Panc1 (cell line): Measurements from ENCODE around the gene THEM5. TPM values are rescaled to one million over a fixed set of nuclear protein-coding genes. Genes with fewer than 3 reads are reported as not detected.

ENCODE experiments used
- ATAC-seq: fragments of 200-7000 bp; cut with Tn5 transposase; 2 replicates; pipeline ENCODE4 v1.9.1; 2020; ENCODE audit warnings: mild to moderate bottlenecking, moderate library complexity
- BruUV-seq: library from RNA; stranded (reverse); fragments of 400-500 nt; replicated peaks from 2 replicates; lab custom pipeline; 2021; lab: Mats Ljungman, UMichigan
- CTCF ChIA-PET: fragments of 300-600 bp; sonication (Branson Sonifier 250); formaldehyde crosslinking; loops from one replicate; lab custom pipeline; 2022; ENCODE audit warnings: antibody characterized with exemption; lab: Charles Lee
- POLR2A ChIA-PET: fragments of 300-600 bp; sonication (Branson Sonifier 250); formaldehyde crosslinking; loops from one replicate; lab custom pipeline; 2022; ENCODE audit warnings: antibody characterized with exemption; lab: Charles Lee
- DNase-seq: peaks from one replicate; pipeline ENCODE4 v3.0.0-alpha.2; 2010; ENCODE audit warnings: low read depth, low spot score
- H3K27ac ChIP-seq: 2 replicates; pipeline ENCODE4 v1.5.1; 2011; ENCODE audit warnings: mild to moderate bottlenecking, low read length, inconsistent platforms
- H3K27me3 ChIP-seq: fragments of 200-500 bp; sonication (Bioruptor generic); 2 replicates; pipeline ENCODE4 v1.6.0; 2014; ENCODE audit warnings: low read length, inconsistent platforms; ENCODE audit not compliant: control insufficient read depth, insufficient read depth
- H3K36me3 ChIP-seq: fragments of 200-500 bp; sonication (Bioruptor generic); 2 replicates; pipeline ENCODE4 v1.5.1; 2014; ENCODE audit warnings: inconsistent platforms, mild to moderate bottlenecking, low read length, moderate library complexity; ENCODE audit not compliant: control insufficient read depth, insufficient read depth
- H3K4me1 ChIP-seq: 2 replicates; pipeline ENCODE4 v1.5.1; 2011; ENCODE audit warnings: inconsistent platforms, mild to moderate bottlenecking, low read length, moderate library complexity; ENCODE audit not compliant: control insufficient read depth, insufficient read depth
- H3K4me3 ChIP-seq, 2 experiments: 2 replicates each; pipeline ENCODE4 v1.5.1; 2011 to 2012; ENCODE audit warnings: low read depth in 2 of 2, low read length in 2 of 2, mild to moderate bottlenecking in 2 of 2, inconsistent platforms in 1 of 2, moderate library complexity in 1 of 2
- H3K9me3 ChIP-seq: fragments of 200-500 bp; sonication (Bioruptor generic); 2 replicates; pipeline ENCODE4 v1.5.1; 2014; ENCODE audit warnings: low read depth, mild to moderate bottlenecking, inconsistent platforms, low read length, moderate library complexity; ENCODE audit not compliant: control insufficient read depth, insufficient read depth
- CTCF ChIP-seq: fragments of 450-650 bp; IDR thresholded peaks from 2 replicates; pipeline ENCODE4 v1.5.1; 2017; ENCODE audit warnings: mild to moderate bottlenecking
- POLR2AphosphoS5 ChIP-seq: IDR thresholded peaks from 2 replicates; pipeline ENCODE4 v1.6.1; 2012; ENCODE audit warnings: mild to moderate bottlenecking, low read depth, low read length, moderate library complexity
- REST ChIP-seq, 2 experiments: IDR thresholded peaks; 2 replicates each; pipeline ENCODE4 v1.6.1; 2011 to 2012; ENCODE audit warnings: low read depth in 2 of 2, control low read depth in 1 of 2, low read length in 1 of 2, mild to moderate bottlenecking in 1 of 2, moderate library complexity in 1 of 2; ENCODE audit not compliant: insufficient read depth in 1 of 2
- SIN3A ChIP-seq: IDR thresholded peaks from 2 replicates; pipeline ENCODE4 v1.6.1; 2012; ENCODE audit warnings: low read depth, mild to moderate bottlenecking, low read length, moderate library complexity, borderline replicate concordance; ENCODE audit not compliant: insufficient read depth
- TCF7L2 ChIP-seq: IDR thresholded peaks from 2 replicates; pipeline ENCODE4 v1.6.1; 2011; ENCODE audit warnings: mild to moderate bottlenecking, low read depth, low read length, inconsistent platforms
- in situ Hi-C: cut with HindIII; loops from 2 replicates; pipeline ENCODE4 v1.10.0; 2016; ENCODE audit warnings: low sequenced_read_pairs, low pct_unique_long_range_greater_than_20kb
- intact Hi-C: fragments of 100-400 bp; cut with micrococcal nuclease; formaldehyde crosslinking; loops from one replicate; pipeline ENCODE4 v1.10.0; 2022; ENCODE audit not compliant: unreplicated experiment
- total RNA-seq: library from RNA; stranded (reverse); gene quantifications from one replicate; pipeline ENCODE4 v1.2.1, GENCODE V29; 2021; ENCODE audit not compliant: unreplicated experiment

THEM5 gene
- total RNA-seq, 1 experiment from 2014 or later = not detected

DNA sequence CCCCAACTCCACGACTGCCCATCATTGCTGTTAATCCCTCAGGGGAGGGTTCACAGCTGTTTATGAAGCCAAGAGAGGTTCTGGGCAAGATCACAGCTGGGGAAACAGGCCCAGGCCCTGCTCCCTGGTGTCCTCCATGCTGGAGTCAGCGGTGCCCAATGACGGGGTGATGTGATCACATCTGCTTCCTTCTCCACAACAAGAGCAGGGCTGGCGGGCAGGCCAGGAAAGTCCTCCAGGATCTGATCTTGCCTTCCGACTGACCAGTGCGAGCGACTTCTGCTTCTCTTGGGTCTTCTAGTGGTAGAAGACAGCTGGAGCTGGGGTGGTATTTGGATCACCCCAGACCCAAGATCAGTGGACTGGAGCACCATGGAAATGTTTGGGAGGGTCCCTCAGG lies 47.3 kb downstream of the THEM5 start:
- ATAC-seq = no peak
- intact Hi-C loops (no loop called here), in situ Hi-C loops (no loop called here)
- ChIA-PET POLR2A (no interaction called here), CTCF (no interaction called here)
- no TSS peak for BruUV-seq
- H3K4me1 ChIP-seq = peaks cover 3% of the 10 kb centered on the region
- H3K27ac ChIP-seq = no peak overlapping the region
- TF ChIP-seq SIN3A (no peak), TCF7L2 (no peak), CTCF (no peak), POLR2AphosphoS5 (no peak), REST (IDR thresholded peaks at IDR 0.05; ENCODE audit: insufficient read depth in 1 of 2, low read depth in 2 of 2, low read length in 1 of 2) (no peak)
- H3K9me3 ChIP-seq = no peaks in the 10 kb centered on the region
- H3K36me3 ChIP-seq = no peaks in the 10 kb centered on the region
- DNase-seq = no peak
- no peaks in the 10 kb centered on the region for H3K27me3 ChIP-seq
- no peak overlapping the region for H3K4me3 ChIP-seq

- TF ChIP-seq TCF7L2 (no peak), CTCF (no peak), SIN3A (no peak), REST (IDR thresholded peaks at IDR 0.05; ENCODE audit: insufficient read depth in 1 of 2, low read depth in 2 of 2, low read length in 1 of 2) (no peak), POLR2AphosphoS5 (no peak)
- ChIA-PET CTCF (no interaction called here), POLR2A (no interaction called here)
- ATAC-seq = no peak
- Histone ChIP-seq H3K9me3 (no peaks in the 10 kb centered on the region), H3K4me1 (peaks cover 3% of the 10 kb centered on the region), H3K27ac (no peak within 1 kb of the TSS), H3K27me3 (no peaks in the 10 kb centered on the region), H3K4me3 (no peak within 1 kb of the TSS), H3K36me3 (no peaks in the 10 kb centered on the region)
- in situ Hi-C loops (no loop called here), intact Hi-C loops (no loop called here)
- BruUV-seq = no TSS peak
- no peak for DNase-seq
Measured at GRCh38 chr1:151805066-151805820, 48.3 kb downstream of the THEM5 start, which contains the start of gene LINGO4. LINGO4 (minus strand) TSS chr1:151805419; CDS start chr1:151802704, 2,715 bp downstream.
